HG02970 (cell line): ENCODE data around the gene ADCY9.
"Not testable (repeated sequence)": the region's sequence is repeated elsewhere in the genome, so short reads cannot be mapped to it uniquely, and the experiment has no call there.

Source experiments
- ATAC-seq: cut with Tn5 transposase; IDR thresholded peaks from one replicate; pipeline ENCODE4 v1.9.1; 2021; ENCODE audit warnings: mild to moderate bottlenecking, moderate library complexity, moderate number of reproducible peaks; ENCODE audit not compliant: unreplicated experiment, low FRiP score

The ADCY9 gene

GRCh38 chr16:3984111-3985060, 131.9 kb downstream of the ADCY9 start:
- no peak for ATAC-seq

GRCh38 chr16:3983081-3983520, 133.1 kb downstream of the ADCY9 start:
- no peak for ATAC-seq

- no peak for ATAC-seq
Observed at GRCh38 chr16:3982216-3982615, 134.0 kb downstream of the ADCY9 start.

GRCh38 chr16:3980253-3981111, 135.8 kb downstream of the ADCY9 start:
- no peak for ATAC-seq

DNA sequence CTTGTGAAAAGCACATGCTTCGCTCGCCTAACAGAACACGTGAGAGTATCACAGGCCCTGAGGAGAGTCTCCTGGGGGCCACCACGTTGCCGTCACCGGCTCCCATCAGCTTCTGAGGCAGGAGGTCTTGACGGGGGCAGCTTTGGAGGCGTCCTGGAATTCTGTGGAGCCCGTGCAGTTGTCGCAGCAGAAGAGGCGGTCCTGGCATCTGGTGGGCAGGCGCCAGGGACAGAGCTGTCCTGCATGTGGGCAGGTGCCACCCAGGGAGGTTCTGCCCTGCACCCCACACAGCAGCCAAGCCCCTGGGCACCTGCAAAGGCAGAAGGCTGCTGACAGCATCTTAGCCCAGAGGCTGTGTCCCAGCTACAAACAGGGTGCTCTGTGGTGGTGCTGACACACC, 136.7 kb downstream of the ADCY9 start:
- ATAC-seq = no peak

DNA sequence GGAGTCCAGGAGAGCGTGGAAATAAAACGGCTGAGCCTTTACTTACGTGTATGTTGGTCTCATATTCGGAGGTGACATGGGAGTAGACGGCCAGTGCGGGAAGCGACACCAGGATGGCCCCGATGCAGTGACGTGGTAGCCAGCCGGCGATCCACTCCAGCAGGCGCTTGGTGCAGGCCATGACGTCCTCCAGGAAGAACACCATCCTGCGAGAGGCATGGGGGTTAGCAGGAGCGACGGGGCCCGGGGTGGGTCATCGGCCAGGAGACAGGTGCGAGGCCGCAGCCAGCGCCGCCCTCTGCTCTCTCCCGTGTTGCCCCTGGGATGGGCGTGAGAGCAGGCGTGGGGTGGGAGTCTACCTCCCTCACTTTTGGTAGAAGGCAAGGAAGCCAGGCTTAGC, 137.2 kb downstream of the ADCY9 start:
- ATAC-seq = no peak

DNA sequence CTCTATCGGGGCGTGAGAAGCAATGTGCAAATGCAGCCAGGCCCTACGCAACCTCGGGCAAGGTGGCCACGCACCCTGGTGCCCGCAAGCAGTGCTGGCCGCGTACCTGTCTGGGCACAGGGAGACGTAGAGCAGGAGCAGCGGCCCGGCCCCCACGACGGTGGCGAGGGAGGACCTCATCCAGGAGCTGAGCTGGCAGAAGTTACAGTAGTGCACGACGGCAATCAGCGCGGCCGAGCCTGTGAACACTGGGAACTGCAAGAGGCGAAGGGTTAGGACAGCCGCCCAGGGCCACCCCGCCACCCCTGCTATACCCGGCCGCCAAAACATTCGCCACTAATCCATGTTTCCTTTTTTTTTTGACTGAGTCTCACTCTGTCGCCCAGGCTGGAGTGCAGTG, 138.9 kb downstream of the ADCY9 start:
- no peak for ATAC-seq

DNA sequence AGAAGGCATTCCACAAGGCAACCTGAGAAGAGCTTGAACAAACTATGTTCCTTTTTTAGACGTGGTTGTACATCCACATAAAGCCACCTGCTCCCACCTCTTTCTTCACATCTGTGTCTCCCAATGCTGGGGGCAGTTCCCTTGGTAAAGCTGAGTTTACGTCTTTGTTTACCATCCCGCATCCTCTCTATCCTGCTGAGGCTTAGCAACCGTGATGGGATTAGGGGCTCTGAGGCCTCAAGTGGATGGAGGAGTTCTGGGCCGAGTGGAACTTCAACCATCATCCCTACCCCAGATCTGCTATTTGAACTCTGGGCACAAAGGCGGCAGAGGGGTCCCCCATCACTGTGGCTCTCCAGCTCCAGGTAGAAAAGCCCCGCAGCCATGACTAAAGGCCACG, 141.5 kb downstream of the ADCY9 start:
- no peak for ATAC-seq

DNA sequence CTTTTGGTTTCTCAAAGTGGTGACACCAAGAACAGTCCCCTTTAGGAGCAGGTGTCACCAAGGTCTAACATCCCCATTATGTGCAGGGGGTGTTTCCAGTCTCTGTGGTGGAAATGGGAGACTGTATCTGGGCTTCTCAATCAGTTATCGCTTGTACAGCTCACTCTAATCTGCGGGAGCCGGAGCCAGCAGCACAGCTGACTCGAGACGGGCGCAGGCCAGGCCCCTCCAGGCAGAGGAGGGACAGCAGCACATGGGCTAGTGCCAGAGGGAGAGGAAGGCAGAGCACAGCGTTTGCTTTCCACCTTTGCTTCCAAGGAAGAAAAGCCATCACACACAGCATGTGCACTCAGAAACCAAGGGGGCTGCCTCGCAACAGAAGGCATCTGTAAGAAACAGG, 144.5 kb downstream of the ADCY9 start:
- no peak for ATAC-seq

DNA sequence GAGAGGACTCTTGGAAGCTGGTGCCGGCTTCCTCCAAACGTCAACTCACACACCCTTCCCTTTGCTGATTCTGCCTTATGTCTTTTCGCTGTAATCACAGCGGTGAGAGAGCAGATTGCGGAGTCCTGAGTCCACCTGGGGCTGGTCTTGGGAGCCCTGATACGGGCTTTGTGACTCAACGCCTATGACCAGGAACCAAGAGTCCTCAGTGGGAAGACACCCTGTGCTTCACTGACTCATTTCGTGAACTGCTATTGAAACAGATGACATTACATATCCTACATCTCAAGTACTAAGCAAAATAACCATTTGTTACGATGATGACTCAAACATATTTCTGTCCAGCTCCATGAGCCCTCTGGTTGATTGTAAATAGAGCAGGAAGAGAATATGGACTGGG, 145.0 kb downstream of the ADCY9 start:
- no peak for ATAC-seq

DNA sequence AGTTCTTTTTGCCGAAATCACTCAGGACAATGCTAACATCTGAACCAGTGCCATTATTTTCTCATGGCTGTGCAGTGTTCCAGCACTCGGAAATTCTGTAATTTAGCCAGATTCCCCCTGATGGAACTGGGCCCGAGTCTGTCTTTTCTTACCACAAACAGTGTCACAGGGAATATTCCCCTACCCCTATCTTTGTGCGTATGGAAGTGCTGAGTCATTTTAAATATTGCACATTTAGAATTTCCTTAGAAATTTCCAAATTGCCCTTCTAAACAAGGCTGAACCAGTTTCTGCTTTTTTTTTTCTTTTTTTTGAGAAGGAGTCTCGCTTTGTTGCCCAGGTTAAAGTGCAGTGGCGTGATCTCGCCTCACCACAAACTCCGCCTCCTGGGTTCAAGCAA, 147.7 kb downstream of the ADCY9 start:
- ATAC-seq = no peak

DNA sequence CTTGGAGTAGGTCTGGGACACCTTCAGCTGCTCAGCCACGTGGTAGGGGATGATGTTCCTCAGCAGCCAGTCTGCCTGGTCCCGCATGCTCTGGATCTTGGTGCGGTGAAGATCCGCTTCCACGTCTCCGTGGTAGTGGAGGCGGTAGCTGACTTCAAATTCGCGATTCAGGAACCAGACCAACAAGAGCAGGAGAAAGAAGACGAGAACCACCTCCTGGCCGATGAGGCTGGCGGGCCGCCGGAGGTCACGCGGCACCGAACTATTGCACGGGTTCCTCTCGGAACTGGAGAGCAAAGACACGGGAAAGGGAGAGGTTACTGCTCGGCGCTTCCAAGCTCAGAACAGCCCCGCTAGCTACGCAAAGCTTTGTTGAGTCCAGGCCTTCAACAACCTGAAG, 149.6 kb downstream of the ADCY9 start:
- no peak for ATAC-seq

- no peak for ATAC-seq
Observed at GRCh38 chr16:3965781-3966582, 150.3 kb downstream of the ADCY9 start.

- no peak for ATAC-seq
Observed at GRCh38 chr16:3965306-3965705, 150.9 kb downstream of the ADCY9 start.

DNA sequence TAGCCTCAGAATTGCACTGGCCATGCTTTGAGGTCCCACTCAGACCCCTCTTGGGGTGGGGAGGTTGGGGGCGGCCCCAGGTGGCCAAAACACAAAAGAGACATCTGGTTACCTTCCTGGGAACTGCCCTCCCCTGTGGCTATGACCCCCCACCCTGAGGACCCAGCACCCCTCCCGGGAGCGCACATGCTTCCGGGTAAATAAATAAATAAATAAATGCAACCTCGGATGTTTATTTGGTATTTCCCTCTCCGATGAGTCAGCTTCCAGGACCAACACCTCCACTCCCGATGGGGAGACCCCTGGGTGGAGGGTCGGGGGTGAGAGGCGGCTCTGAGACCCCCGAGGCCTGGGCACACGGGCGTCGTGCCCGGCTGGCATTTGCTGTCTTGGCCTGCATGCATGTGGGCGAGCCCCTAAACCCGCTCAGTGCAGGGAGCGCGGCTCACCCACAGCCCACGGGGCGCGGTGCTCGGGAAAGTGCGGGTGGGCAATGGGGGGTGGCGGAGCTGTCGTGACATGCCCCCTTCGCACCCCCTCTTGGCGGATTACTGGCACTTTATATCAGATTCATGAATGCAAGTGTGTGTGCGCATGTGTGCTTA, 151.5 kb downstream of the ADCY9 start:
- ATAC-seq = no peak

DNA sequence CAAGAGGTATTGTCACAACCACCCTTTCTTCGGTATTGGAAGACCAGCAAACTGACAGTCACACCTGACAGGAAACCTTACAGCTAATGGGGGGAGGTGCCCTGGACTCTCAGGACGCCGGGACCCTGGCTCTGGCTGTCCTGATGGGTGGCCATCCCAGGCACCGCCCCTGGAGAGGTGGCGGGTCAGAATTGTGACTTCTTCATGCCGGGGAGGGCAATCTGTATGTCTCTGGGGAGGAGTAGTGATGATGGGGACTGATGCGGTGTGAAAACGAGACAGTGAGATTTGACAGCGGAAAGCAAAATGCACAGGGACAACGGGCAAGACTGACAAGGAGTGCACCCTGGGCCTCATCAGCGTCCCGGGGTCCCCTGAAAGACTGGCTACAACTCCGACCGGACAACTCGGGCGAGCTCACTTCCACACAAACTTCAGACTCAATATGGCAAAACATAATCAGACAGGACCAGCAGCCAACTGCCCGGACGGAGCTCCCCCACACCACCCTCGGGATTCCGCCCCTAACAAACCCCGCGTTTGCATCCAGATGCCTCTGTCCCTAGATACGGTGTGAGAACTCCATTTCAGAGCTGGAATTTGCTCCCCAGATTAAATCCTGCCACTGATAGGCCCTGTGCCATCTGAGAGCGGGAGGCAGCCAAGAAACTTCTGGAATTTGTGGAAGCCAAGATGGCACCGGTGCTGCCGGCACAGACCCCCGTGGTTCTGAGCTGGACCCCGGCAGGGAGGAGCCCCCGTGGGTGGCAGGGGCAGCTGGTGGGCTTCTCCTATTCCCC, 152.2 kb downstream of the ADCY9 start:
- no peak for ATAC-seq

DNA sequence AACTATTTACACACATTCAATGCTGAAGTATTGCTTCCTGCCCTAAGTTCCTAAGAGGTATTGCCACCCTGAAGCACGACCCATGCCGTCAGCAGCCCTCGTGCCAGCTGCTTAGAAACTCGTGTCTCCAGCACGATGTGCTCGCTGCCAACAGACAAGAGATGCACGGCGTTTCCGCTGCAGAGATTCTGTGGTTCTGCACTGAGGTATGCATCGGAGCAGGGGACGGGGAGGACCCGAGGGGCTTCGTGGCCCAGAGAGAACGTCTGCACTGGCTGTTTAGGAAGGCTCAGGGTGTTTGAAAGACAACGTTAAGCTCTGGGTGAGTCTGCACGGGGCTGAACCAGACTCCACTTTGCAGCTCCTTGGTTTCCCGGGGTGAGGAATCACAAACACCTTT, 153.0 kb downstream of the ADCY9 start:
- no peak for ATAC-seq

GRCh38 chr16:3961449-3961849, 154.8 kb downstream of the ADCY9 start:
- no peak for ATAC-seq

GRCh38 chr16:3959926-3960590, 156.2 kb downstream of the ADCY9 start:
- not testable (repeated sequence) for ATAC-seq
